HepG2 (cell line): ENCODE measurements around the gene SNRNP48. TPM values are rescaled to one million over a fixed set of nuclear protein-coding genes. Genes with fewer than 3 reads are reported as not detected.

Experiments used
- BRD4 ChIP-seq: sonication (generic); formaldehyde crosslinking; IDR thresholded peaks from 2 replicates; pipeline ENCODE4 v1.4.0; 2020; ENCODE audit warnings: missing genetic modification reagents
- ETV6 ChIP-seq: sonication (generic); formaldehyde crosslinking; conservative IDR thresholded peaks from 2 replicates; pipeline ENCODE4 v1.4.0; 2020; ENCODE audit warnings: missing genetic modification reagents
- GTF3A ChIP-seq: sonication (generic); formaldehyde crosslinking; conservative IDR thresholded peaks from 2 replicates; pipeline ENCODE4 v1.4.0; 2020; ENCODE audit warnings: mild to moderate bottlenecking, missing genetic modification reagents
- HCFC1 ChIP-seq: fragments of 150-350 bp; IDR thresholded peaks from 2 replicates; pipeline ENCODE4 v1.6.1; 2014; ENCODE audit warnings: low read depth, low read length
- KAT2B ChIP-seq: fragments of 150-350 bp; IDR thresholded peaks from 2 replicates; pipeline ENCODE4 v1.6.1; 2014; ENCODE audit warnings: low read depth, low read length, borderline replicate concordance
- KLF16 ChIP-seq, 2 experiments: sonication (generic) in 1 of 2; formaldehyde crosslinking in 1 of 2; IDR thresholded peaks; 2 replicates each; pipeline versions ENCODE4 v1.6.1 to v1.8.0; 2016 to 2023; ENCODE audit warnings: missing genetic modification reagents in 2 of 2, missing compliant biosample characterization in 1 of 2
- MEIS2 ChIP-seq: sonication (generic); formaldehyde crosslinking; IDR thresholded peaks from 2 replicates; pipeline ENCODE4 v1.9.0; 2021; ENCODE audit warnings: mild to moderate bottlenecking, missing genetic modification reagents
- MXD4 ChIP-seq: IDR thresholded peaks from 2 replicates; pipeline ENCODE4 v1.6.1; 2016; ENCODE audit warnings: mild to moderate bottlenecking, missing biosample characterization, missing genetic modification reagents
- TAF1 ChIP-seq: sonication (generic); formaldehyde crosslinking; IDR thresholded peaks from 2 replicates; pipeline ENCODE4 v1.4.0; 2020; ENCODE audit warnings: missing genetic modification reagents
- ZNF263 ChIP-seq: sonication (generic); formaldehyde crosslinking; IDR thresholded peaks from 2 replicates; pipeline ENCODE4 v1.4.0; 2020; ENCODE audit warnings: missing genetic modification reagents
- ZNF510 ChIP-seq: sonication (generic); formaldehyde crosslinking; IDR thresholded peaks from 2 replicates; pipeline ENCODE4 v1.4.0; 2020; ENCODE audit warnings: low read depth, mild to moderate bottlenecking, missing genetic modification reagents
- polyA plus RNA-seq, 8 experiments: library from polyadenylated mRNA; depleted of rRNA in 3 of 8; stranded (reverse) in 7 of 8; unstranded in 1 of 8; fragments of >200 nt; fragmentation: Illumina TruSeq in 4 of 8; extraction: Trizol in 4 of 8; gene quantifications; 2 replicates each; pipeline versions ENCODE4 v1.2.1 to v1.2.3, GENCODE V29; 2011 to 2016; ENCODE audit warnings: low read depth in 4 of 8, missing spikeins in 1 of 8, mixed read lengths in 1 of 8; ENCODE audit not compliant: insufficient read depth in 1 of 8
- total RNA-seq, 5 experiments: library from RNA; depleted of rRNA; stranded (reverse); fragments of >200 nt; fragmentation: Illumina TruSeq; extraction: Trizol; gene quantifications; 2 replicates each; pipeline ENCODE4 v1.2.3, GENCODE V29; 2016; ENCODE audit warnings: low read depth in 1 of 5
- TF ChIP-seq, protein P1 (sequence below): sonication (generic); formaldehyde crosslinking; IDR thresholded peaks from 2 replicates; pipeline ENCODE4 v1.4.0; 2020; ENCODE audit warnings: missing genetic modification reagents, borderline replicate concordance
- TF ChIP-seq, protein P2 (sequence below): sonication (generic); formaldehyde crosslinking; IDR thresholded peaks from 2 replicates; pipeline ENCODE4 v1.4.0; 2020; ENCODE audit warnings: missing genetic modification reagents
- TF ChIP-seq, protein P3 (sequence below): sonication (generic); formaldehyde crosslinking; IDR thresholded peaks from 2 replicates; pipeline ENCODE4 v1.4.0; 2020; ENCODE audit warnings: missing genetic modification reagents
- TF ChIP-seq, protein P4 (sequence below): sonication (generic); formaldehyde crosslinking; IDR thresholded peaks from 2 replicates; pipeline ENCODE4 v1.4.0; 2020; ENCODE audit warnings: mild to moderate bottlenecking, missing genetic modification reagents
- TF ChIP-seq, protein P5 (sequence below): sonication (generic); formaldehyde crosslinking; IDR thresholded peaks from 2 replicates; pipeline ENCODE4 v1.5.1; 2020; ENCODE audit warnings: missing genetic modification reagents, mild to moderate bottlenecking, borderline replicate concordance

The SNRNP48 gene
- total and polyA plus RNA-seq, 2 of the 13 experiments (the other 11 are each of a cell fraction or from before 2014, with no cell fraction given): 17.5 to 47.5 TPM

DNA sequence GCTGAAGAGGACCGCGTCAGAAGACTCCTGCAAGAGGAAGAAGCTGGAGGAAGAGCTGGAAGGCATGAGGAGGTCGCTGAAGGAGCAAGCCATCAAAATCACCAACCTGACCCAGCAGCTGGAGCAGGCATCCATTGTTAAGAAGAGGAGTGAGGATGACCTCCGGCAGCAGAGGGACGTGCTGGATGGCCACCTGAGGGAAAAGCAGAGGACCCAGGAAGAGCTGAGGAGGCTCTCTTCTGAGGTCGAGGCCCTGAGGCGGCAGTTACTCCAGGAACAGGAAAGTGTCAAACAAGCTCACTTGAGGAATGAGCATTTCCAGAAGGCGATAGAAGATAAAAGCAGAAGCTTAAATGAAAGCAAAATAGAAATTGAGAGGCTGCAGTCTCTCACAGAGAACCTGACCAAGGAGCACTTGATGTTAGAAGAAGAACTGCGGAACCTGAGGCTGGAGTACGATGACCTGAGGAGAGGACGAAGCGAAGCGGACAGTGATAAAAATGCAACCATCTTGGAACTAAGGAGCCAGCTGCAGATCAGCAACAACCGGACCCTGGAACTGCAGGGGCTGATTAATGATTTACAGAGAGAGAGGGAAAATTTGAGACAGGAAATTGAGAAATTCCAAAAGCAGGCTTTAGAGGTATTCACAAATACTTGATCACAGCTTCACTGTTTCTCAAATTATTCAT lies 8.9 kb upstream of the SNRNP48 start (continued):
- TF ChIP-seq, protein P1, sequence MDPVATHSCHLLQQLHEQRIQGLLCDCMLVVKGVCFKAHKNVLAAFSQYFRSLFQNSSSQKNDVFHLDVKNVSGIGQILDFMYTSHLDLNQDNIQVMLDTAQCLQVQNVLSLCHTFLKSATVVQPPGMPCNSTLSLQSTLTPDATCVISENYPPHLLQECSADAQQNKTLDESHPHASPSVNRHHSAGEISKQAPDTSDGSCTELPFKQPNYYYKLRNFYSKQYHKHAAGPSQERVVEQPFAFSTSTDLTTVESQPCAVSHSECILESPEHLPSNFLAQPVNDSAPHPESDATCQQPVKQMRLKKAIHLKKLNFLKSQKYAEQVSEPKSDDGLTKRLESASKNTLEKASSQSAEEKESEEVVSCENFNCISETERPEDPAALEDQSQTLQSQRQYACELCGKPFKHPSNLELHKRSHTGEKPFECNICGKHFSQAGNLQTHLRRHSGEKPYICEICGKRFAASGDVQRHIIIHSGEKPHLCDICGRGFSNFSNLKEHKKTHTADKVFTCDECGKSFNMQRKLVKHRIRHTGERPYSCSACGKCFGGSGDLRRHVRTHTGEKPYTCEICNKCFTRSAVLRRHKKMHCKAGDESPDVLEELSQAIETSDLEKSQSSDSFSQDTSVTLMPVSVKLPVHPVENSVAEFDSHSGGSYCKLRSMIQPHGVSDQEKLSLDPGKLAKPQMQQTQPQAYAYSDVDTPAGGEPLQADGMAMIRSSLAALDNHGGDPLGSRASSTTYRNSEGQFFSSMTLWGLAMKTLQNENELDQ (CRISPR knock-in tag): no peak
- no peak for TF ChIP-seq KAT2B
- TF ChIP-seq ETV6 (CRISPR knock-in tag): no peak
- TF ChIP-seq, protein P2, sequence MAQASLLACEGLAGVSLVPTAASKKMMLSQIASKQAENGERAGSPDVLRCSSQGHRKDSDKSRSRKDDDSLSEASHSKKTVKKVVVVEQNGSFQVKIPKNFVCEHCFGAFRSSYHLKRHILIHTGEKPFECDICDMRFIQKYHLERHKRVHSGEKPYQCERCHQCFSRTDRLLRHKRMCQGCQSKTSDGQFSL: no peak
- TF ChIP-seq, protein P3, sequence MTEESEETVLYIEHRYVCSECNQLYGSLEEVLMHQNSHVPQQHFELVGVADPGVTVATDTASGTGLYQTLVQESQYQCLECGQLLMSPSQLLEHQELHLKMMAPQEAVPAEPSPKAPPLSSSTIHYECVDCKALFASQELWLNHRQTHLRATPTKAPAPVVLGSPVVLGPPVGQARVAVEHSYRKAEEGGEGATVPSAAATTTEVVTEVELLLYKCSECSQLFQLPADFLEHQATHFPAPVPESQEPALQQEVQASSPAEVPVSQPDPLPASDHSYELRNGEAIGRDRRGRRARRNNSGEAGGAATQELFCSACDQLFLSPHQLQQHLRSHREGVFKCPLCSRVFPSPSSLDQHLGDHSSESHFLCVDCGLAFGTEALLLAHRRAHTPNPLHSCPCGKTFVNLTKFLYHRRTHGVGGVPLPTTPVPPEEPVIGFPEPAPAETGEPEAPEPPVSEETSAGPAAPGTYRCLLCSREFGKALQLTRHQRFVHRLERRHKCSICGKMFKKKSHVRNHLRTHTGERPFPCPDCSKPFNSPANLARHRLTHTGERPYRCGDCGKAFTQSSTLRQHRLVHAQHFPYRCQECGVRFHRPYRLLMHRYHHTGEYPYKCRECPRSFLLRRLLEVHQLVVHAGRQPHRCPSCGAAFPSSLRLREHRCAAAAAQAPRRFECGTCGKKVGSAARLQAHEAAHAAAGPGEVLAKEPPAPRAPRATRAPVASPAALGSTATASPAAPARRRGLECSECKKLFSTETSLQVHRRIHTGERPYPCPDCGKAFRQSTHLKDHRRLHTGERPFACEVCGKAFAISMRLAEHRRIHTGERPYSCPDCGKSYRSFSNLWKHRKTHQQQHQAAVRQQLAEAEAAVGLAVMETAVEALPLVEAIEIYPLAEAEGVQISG (CRISPR knock-in tag): peak; percentile 29; the same call in 1 of the 2 replicates
- TF ChIP-seq ZNF510: no peak
- TF ChIP-seq TAF1 (CRISPR knock-in tag): no peak
- TF ChIP-seq, protein P4, sequence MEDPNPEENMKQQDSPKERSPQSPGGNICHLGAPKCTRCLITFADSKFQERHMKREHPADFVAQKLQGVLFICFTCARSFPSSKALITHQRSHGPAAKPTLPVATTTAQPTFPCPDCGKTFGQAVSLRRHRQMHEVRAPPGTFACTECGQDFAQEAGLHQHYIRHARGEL (CRISPR knock-in tag): no peak
- TF ChIP-seq, protein P5, sequence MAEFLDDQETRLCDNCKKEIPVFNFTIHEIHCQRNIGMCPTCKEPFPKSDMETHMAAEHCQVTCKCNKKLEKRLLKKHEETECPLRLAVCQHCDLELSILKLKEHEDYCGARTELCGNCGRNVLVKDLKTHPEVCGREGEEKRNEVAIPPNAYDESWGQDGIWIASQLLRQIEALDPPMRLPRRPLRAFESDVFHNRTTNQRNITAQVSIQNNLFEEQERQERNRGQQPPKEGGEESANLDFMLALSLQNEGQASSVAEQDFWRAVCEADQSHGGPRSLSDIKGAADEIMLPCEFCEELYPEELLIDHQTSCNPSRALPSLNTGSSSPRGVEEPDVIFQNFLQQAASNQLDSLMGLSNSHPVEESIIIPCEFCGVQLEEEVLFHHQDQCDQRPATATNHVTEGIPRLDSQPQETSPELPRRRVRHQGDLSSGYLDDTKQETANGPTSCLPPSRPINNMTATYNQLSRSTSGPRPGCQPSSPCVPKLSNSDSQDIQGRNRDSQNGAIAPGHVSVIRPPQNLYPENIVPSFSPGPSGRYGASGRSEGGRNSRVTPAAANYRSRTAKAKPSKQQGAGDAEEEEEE (CRISPR knock-in tag): no peak
- TF ChIP-seq KLF16 (CRISPR knock-in tag; IDR thresholded peaks at IDR 0.05): no peak
- TF ChIP-seq MEIS2 (CRISPR knock-in tag): no peak
- TF ChIP-seq HCFC1: no peak
- no peak for TF ChIP-seq GTF3A
- no peak for TF ChIP-seq ZNF263
- peak; percentile 61; the same call in 1 of the 2 replicates for TF ChIP-seq BRD4 (CRISPR knock-in tag)
- TF ChIP-seq MXD4 (CRISPR knock-in tag): no peak
